HCT116 (cell line): Measurements from ENCODE around the gene NTN4.

Experiments used
- CEBPB ChIP-seq: IDR thresholded peaks from 2 replicates; pipeline ENCODE4 v1.6.1; 2012; ENCODE audit warnings: low read depth
- EZH2 ChIP-seq: fragments of 200-600 bp; sonication (generic); IDR thresholded peaks from 2 replicates; pipeline ENCODE4 v1.6.1; 2017; ENCODE audit warnings: antibody characterized with exemption, mixed run types
- POLR2AphosphoS5 ChIP-seq: IDR thresholded peaks from 2 replicates; pipeline ENCODE4 v1.6.1; 2011; ENCODE audit warnings: mild to moderate bottlenecking, low read depth, low read length, moderate library complexity
- RAD21 ChIP-seq: IDR thresholded peaks from 2 replicates; pipeline ENCODE4 v1.6.1; 2012; ENCODE audit warnings: low read depth, mild to moderate bottlenecking
- SP1 ChIP-seq: IDR thresholded peaks from 2 replicates; pipeline ENCODE4 v1.6.1; 2012; ENCODE audit warnings: low read depth
- ZFX ChIP-seq: fragments of 450-650 bp; IDR thresholded peaks from 2 replicates; pipeline ENCODE4 v1.6.1; 2017
- TF ChIP-seq, protein P1 (sequence below), 3 experiments: fragments of 200-600 bp in 1 of 3; sonication (generic) in 1 of 3; IDR thresholded peaks in 2 of 3; conservative IDR thresholded peaks in 1 of 3; 2 replicates each; pipeline ENCODE4 v1.5.1; 2012 to 2017; ENCODE audit warnings: low read depth in 2 of 3, low read length in 2 of 3, antibody characterized with exemption in 1 of 3, borderline replicate concordance in 1 of 3, control low read depth in 1 of 3, mild to moderate bottlenecking in 1 of 3, mixed read lengths in 1 of 3, mixed run types in 1 of 3, moderate library complexity in 1 of 3; ENCODE audit not compliant: insufficient read depth in 1 of 3

DNA sequence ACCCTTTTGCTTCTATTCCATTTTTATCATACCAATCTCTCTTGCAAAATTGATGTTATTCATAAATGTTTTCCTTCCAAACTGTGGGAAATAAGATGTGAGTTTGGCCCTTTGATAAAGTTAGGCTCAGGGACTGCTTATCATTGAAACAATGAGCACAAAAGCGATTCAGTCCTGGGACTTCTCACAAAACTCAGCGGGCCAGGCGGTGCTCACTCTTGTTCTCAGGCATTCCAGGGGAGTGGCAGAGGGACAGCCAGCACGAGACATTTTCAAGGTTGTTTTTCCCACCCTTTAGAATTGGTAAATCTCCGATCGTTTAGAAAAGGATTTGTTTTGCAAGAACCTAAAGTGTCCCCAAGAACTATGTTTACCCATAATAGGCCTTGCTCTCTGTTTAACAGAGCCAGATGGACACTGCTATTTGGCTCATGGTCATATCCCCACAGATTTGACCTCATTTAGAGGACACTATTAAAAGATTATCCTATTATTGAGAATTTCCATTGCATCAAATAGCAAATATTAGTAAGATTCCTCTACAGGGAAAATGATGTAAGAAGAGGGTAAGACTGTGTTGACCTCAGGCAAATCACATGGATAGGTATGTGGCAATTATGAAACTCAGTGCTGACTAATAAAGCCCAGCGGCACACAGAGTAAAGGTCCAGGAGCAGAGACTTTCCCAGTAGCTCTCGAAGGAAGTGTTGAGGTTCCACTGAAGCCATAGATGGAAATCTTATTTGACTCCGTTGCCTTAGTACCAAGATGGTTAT lies 136.6 kb downstream of the NTN4 start:
- TF ChIP-seq, protein P1, sequence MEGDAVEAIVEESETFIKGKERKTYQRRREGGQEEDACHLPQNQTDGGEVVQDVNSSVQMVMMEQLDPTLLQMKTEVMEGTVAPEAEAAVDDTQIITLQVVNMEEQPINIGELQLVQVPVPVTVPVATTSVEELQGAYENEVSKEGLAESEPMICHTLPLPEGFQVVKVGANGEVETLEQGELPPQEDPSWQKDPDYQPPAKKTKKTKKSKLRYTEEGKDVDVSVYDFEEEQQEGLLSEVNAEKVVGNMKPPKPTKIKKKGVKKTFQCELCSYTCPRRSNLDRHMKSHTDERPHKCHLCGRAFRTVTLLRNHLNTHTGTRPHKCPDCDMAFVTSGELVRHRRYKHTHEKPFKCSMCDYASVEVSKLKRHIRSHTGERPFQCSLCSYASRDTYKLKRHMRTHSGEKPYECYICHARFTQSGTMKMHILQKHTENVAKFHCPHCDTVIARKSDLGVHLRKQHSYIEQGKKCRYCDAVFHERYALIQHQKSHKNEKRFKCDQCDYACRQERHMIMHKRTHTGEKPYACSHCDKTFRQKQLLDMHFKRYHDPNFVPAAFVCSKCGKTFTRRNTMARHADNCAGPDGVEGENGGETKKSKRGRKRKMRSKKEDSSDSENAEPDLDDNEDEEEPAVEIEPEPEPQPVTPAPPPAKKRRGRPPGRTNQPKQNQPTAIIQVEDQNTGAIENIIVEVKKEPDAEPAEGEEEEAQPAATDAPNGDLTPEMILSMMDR (IDR thresholded peaks at IDR 0.05 in 2 of 3, conservative IDR thresholded peaks at IDR 0.05 in 1 of 3; ENCODE audit: borderline replicate concordance in 1 of 3, insufficient read depth in 1 of 3, low read depth in 2 of 3, low read length in 2 of 3) = no peak
- TF ChIP-seq POLR2AphosphoS5 (no peak), SP1 (peak; percentile 53; the same call in 1 of the 2 replicates), ZFX (no peak), RAD21 (no peak), EZH2 (no peak), CEBPB (peak; percentile 95)
